Keratinocyte (primary cell): Measurements from ENCODE around the gene FBN2. TPM values are rescaled to one million over a fixed set of nuclear protein-coding genes. Genes with fewer than 3 reads are reported as not detected.

Experiments used
- DNase-seq: peaks from one replicate; pipeline ENCODE4 v3.0.0-alpha.2; 2011; ENCODE audit warnings: low read depth, missing footprints, low spot score
- FAIRE-seq: peaks from 2 replicates; lab custom pipeline; 2011; peaks lifted over from hg19 to GRCh38; lab: Jason Lieb, UNC
- H2AFZ ChIP-seq: 2 replicates; pipeline ENCODE4 v1.6.0; 2012; ENCODE audit warnings: low read length, control low read depth, inconsistent platforms; ENCODE audit not compliant: control insufficient read depth
- H3K27ac ChIP-seq: 2 replicates; pipeline ENCODE4 v1.5.1; 2011; ENCODE audit warnings: low read length; ENCODE audit not compliant: control insufficient read depth, insufficient read depth
- H3K27me3 ChIP-seq: 3 replicates; pipeline ENCODE4 v1.6.0; 2011; ENCODE audit warnings: low read length; ENCODE audit not compliant: control insufficient read depth, insufficient read depth; ENCODE audit errors: extremely low read depth
- H3K36me3 ChIP-seq, 2 experiments: 2 replicates in 1 of 2; 3 replicates in 1 of 2; pipeline ENCODE4 v1.5.1; 2011; ENCODE audit warnings: low read length in 2 of 2, mild to moderate bottlenecking in 1 of 2; ENCODE audit not compliant: control insufficient read depth in 2 of 2, insufficient read depth in 2 of 2; ENCODE audit errors: extremely low read depth in 1 of 2
- H3K4me1 ChIP-seq: 3 replicates; pipeline ENCODE4 v1.5.1; 2011; ENCODE audit warnings: low read length; ENCODE audit not compliant: control insufficient read depth, insufficient read depth; ENCODE audit errors: extremely low read depth
- H3K4me2 ChIP-seq: 3 replicates; pipeline ENCODE4 v1.6.0; 2011; ENCODE audit warnings: low read depth, low read length; ENCODE audit not compliant: control insufficient read depth, insufficient read depth; ENCODE audit errors: extremely low read depth
- H3K4me3 ChIP-seq, 3 experiments: fragments of 200-600 bp in 1 of 3; sonication (generic) in 1 of 3; 2 replicates in 2 of 3; 3 replicates in 1 of 3; pipeline ENCODE4 v1.5.1; 2011 to 2016; ENCODE audit warnings: low read length in 3 of 3, mild to moderate bottlenecking in 3 of 3, control low read depth in 2 of 3, inconsistent platforms in 1 of 3, low read depth in 1 of 3, mixed read lengths in 1 of 3, mixed run types in 1 of 3, moderate library complexity in 1 of 3; ENCODE audit not compliant: control insufficient read depth in 2 of 3, insufficient read depth in 2 of 3; ENCODE audit errors: extremely low read depth in 1 of 3
- H3K79me2 ChIP-seq: 2 replicates; pipeline ENCODE4 v1.6.0; 2012; ENCODE audit warnings: low read length; ENCODE audit not compliant: control insufficient read depth, insufficient read depth
- H3K9ac ChIP-seq: 3 replicates; pipeline ENCODE4 v1.6.0; 2011; ENCODE audit warnings: low read length; ENCODE audit not compliant: control insufficient read depth, insufficient read depth; ENCODE audit errors: extremely low read depth
- H3K9me1 ChIP-seq: 3 replicates; pipeline ENCODE4 v1.6.0; 2011; ENCODE audit warnings: low read length; ENCODE audit not compliant: control insufficient read depth, insufficient read depth; ENCODE audit errors: extremely low read depth
- H3K9me3 ChIP-seq: 2 replicates; pipeline ENCODE4 v1.5.1; 2012; ENCODE audit warnings: low read depth, low read length; ENCODE audit not compliant: control insufficient read depth
- H4K20me1 ChIP-seq: 3 replicates; pipeline ENCODE4 v1.6.0; 2011; ENCODE audit warnings: low read length; ENCODE audit not compliant: control insufficient read depth, insufficient read depth; ENCODE audit errors: extremely low read depth
- EZH2 ChIP-seq: IDR thresholded peaks from one replicate; pipeline ENCODE4 v1.6.1; 2012; ENCODE audit warnings: inconsistent platforms, mild to moderate bottlenecking, low read length, moderate library complexity
- dilution Hi-C: fragments of 300-500 bp; cut with MboI; formaldehyde crosslinking; loops from one replicate; pipeline ENCODE4 v1.7.0; 2020; ENCODE audit warnings: low sequenced_read_pairs; ENCODE audit not compliant: extremely low pct_ligation_motif_present
- polyA plus RNA-seq, 5 experiments: library from polyadenylated mRNA; depleted of rRNA in 3 of 5; stranded (reverse) in 3 of 5; stranded (forward) in 1 of 5; unstranded in 1 of 5; fragments of >200 nt; gene quantifications; 1 replicate in 1 of 5; 2 replicates in 3 of 5; 3 replicates in 1 of 5; pipeline versions ENCODE4 v1.2.1 to v1.2.3, GENCODE V29; 2011 to 2012; ENCODE audit warnings: missing spikeins in 2 of 5, low read depth in 1 of 5, low replicate concordance in 1 of 5
- TF ChIP-seq, protein P1 (sequence below), 3 experiments: IDR thresholded peaks in 1 of 3; conservative IDR thresholded peaks in 1 of 3; optimal IDR thresholded peaks in 1 of 3; 2 replicates in 2 of 3; 3 replicates in 1 of 3; pipeline versions ENCODE3 to v1.5.1; 2011; ENCODE audit warnings: low read length in 3 of 3, mild to moderate bottlenecking in 3 of 3, moderate library complexity in 2 of 3, control low read depth in 1 of 3, inconsistent platforms in 1 of 3; ENCODE audit not compliant: insufficient read depth in 2 of 3; ENCODE audit errors: extremely low read depth in 1 of 3

FBN2 gene
- polyA plus RNA-seq, 1 donor (not counting 4 experiments of a cell fraction or from before 2014, with no cell fraction given) = 30.1 TPM

DNA sequence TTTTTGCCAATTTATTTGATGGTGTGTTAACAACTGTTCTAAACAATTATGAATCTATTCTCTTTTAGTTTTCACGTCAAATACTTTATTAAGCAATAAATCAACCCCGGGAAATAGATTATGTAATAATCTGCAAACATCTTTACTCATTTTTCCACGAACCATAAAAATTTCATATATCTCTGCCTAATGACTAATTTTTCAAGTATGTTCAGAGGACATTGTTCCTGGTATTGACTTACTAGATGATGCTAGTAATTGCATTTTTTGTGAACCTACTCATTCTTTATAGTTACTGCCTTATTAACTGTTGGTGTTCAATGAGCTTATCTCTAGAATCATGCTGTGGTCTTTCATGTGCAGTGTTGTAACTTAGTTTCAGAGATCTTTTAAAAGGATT, 41.0 kb upstream of the FBN2 start:
- Histone ChIP-seq H3K27ac (peak overlapping the region; percentile 66), H3K79me2 (no peaks in the 10 kb centered on the region), H3K4me2 (peak overlapping the region; percentile 63)

DNA sequence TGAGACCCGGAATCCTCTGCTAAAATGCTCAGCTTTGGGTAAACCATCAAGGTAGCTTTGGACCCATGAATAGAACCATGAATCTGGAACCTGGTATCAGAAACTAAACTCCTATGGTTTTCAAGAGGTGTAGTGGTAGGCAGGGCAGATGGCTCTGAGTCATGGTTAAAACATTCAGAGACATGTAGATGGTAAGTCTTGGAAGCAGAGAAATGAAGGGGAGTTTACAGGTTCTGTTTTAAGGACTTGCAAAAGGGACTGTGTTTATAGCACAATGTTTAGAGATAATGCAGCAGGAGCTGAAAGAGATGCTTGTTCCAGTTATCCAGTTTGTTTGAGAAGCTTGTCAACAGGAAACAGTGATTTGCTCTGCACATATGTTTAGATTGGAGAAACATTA, 36.0 kb upstream of the FBN2 start:
- DNase-seq (no peak), FAIRE-seq (peak; percentile 88)
- peaks cover 34% of the 10 kb centered on the region for H3K4me1 ChIP-seq
- no peaks in the 10 kb centered on the region for H3K27me3 ChIP-seq
- no peaks in the 10 kb centered on the region for H3K36me3 ChIP-seq
- H4K20me1 ChIP-seq = no peaks in the 10 kb centered on the region
- H3K79me2 ChIP-seq = no peaks in the 10 kb centered on the region
- dilution Hi-C loops = no loop called here
- H3K9me1 ChIP-seq = no peaks in the 10 kb centered on the region
- no peak overlapping the region for H2AFZ ChIP-seq
- no peak overlapping the region for H3K4me3 ChIP-seq
- peak overlapping the region; percentile 46 for H3K4me2 ChIP-seq
- no peaks in the 10 kb centered on the region for H3K9me3 ChIP-seq
- no peak overlapping the region for H3K27ac ChIP-seq
- no peak for TF ChIP-seq EZH2
- TF ChIP-seq, protein P1, sequence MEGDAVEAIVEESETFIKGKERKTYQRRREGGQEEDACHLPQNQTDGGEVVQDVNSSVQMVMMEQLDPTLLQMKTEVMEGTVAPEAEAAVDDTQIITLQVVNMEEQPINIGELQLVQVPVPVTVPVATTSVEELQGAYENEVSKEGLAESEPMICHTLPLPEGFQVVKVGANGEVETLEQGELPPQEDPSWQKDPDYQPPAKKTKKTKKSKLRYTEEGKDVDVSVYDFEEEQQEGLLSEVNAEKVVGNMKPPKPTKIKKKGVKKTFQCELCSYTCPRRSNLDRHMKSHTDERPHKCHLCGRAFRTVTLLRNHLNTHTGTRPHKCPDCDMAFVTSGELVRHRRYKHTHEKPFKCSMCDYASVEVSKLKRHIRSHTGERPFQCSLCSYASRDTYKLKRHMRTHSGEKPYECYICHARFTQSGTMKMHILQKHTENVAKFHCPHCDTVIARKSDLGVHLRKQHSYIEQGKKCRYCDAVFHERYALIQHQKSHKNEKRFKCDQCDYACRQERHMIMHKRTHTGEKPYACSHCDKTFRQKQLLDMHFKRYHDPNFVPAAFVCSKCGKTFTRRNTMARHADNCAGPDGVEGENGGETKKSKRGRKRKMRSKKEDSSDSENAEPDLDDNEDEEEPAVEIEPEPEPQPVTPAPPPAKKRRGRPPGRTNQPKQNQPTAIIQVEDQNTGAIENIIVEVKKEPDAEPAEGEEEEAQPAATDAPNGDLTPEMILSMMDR (optimal IDR thresholded peaks at IDR 0.05 in 1 of 3, IDR thresholded peaks at IDR 0.05 in 1 of 3, conservative IDR thresholded peaks at IDR 0.05 in 1 of 3; ENCODE audit: extremely low read depth in 1 of 3, insufficient read depth in 2 of 3, low read length in 3 of 3) = no peak
- no peak overlapping the region for H3K9ac ChIP-seq

More for the DNA sequence above, 41.0 kb upstream of the FBN2 start:
- Histone ChIP-seq H3K9me3 (no peaks in the 10 kb centered on the region), H3K4me1 (peaks cover 25% of the 10 kb centered on the region), H3K9me1 (no peaks in the 10 kb centered on the region), H2AFZ (no peak overlapping the region), H3K36me3 (no peaks in the 10 kb centered on the region), H3K27me3 (no peaks in the 10 kb centered on the region), H4K20me1 (no peaks in the 10 kb centered on the region), H3K9ac (no peak overlapping the region), H3K4me3 (peak overlapping the region in 1 of 3 experiments; percentile 29)
- DNase-seq (peak; percentile 40), FAIRE-seq (no peak)
- TF ChIP-seq, protein P1 (optimal IDR thresholded peaks at IDR 0.05 in 1 of 3, IDR thresholded peaks at IDR 0.05 in 1 of 3, conservative IDR thresholded peaks at IDR 0.05 in 1 of 3; ENCODE audit: extremely low read depth in 1 of 3, insufficient read depth in 2 of 3, low read length in 3 of 3) = no peak
- TF ChIP-seq EZH2 = no peak
- dilution Hi-C loops = no loop called here
